Neural cell (in vitro differentiated cells): ENCODE results near the gene DDX49. TPM values are rescaled to one million over a fixed set of nuclear protein-coding genes. Genes with fewer than 3 reads are reported as not detected.

Experiments
- H2AFZ ChIP-seq: fragments of 200-600, 300-800 bp; sonication (generic), shearing (Covaris generic); 2 replicates; pipeline ENCODE4 v1.6.0; 2014; ENCODE audit warnings: low read depth, mild to moderate bottlenecking, antibody characterized with exemption, low read length, moderate library complexity
- H3F3A ChIP-seq: fragments of 200-600 bp; shearing (Covaris generic); 2 replicates; pipeline ENCODE4 v1.6.1; 2016; ENCODE audit warnings: mild to moderate bottlenecking, moderate library complexity, mixed read lengths, antibody characterized with exemption, low read length; ENCODE audit not compliant: insufficient read depth, poor library complexity, severe bottlenecking
- H3K27ac ChIP-seq: fragments of 200-600, 300-800 bp; sonication (generic), shearing (Covaris generic); 2 replicates; pipeline ENCODE4 v1.5.1; 2014; ENCODE audit warnings: mild to moderate bottlenecking, low read length, moderate library complexity
- H3K27me3 ChIP-seq: fragments of 300-800, 200-600 bp; sonication (generic), shearing (Covaris generic); 2 replicates; pipeline ENCODE4 v1.6.0; 2014; ENCODE audit warnings: mild to moderate bottlenecking, low read depth, low read length, moderate library complexity; ENCODE audit not compliant: insufficient read depth
- H3K36me3 ChIP-seq: fragments of 300-800, 200-600 bp; sonication (generic), shearing (Covaris generic); 2 replicates; pipeline ENCODE4 v1.5.1; 2014; ENCODE audit warnings: mild to moderate bottlenecking, antibody characterized with exemption, low read length, moderate library complexity; ENCODE audit not compliant: insufficient read depth
- H3K4me2 ChIP-seq: fragments of 300-800, 200-600 bp; sonication (generic), shearing (Covaris generic); 2 replicates; pipeline ENCODE4 v1.6.0; 2014; ENCODE audit warnings: mild to moderate bottlenecking, low read length
- H3K4me3 ChIP-seq: fragments of 300-800, 200-600 bp; sonication (generic), shearing (Covaris generic); 2 replicates; pipeline ENCODE4 v1.5.1; 2014; ENCODE audit warnings: mild to moderate bottlenecking, low read length, moderate library complexity
- H3K79me2 ChIP-seq: fragments of 200-600 bp; shearing (Covaris generic); replicated peaks from 2 replicates; pipeline ENCODE4 v1.6.0; 2014; ENCODE audit warnings: mild to moderate bottlenecking, low read length, moderate library complexity; ENCODE audit not compliant: insufficient read depth
- H3K9ac ChIP-seq: fragments of 300-800, 200-600 bp; sonication (generic), shearing (Covaris generic); 2 replicates; pipeline ENCODE4 v1.6.1; 2016; ENCODE audit warnings: mild to moderate bottlenecking, low read length, mixed read lengths
- H3K9me2 ChIP-seq: fragments of 200-600 bp; shearing (Covaris generic); 2 replicates; pipeline ENCODE4 v1.6.1; 2016; ENCODE audit warnings: mild to moderate bottlenecking, low read length, mixed read lengths; ENCODE audit not compliant: insufficient read depth
- H3K9me3 ChIP-seq: fragments of 200-600, 300-800 bp; sonication (generic), shearing (Covaris generic); 2 replicates; pipeline ENCODE4 v1.6.1; 2016; ENCODE audit warnings: mild to moderate bottlenecking, mixed run types, low read length, moderate library complexity, mixed read lengths
- H4K20me1 ChIP-seq: fragments of 200-600 bp; shearing (Covaris generic); 2 replicates; pipeline ENCODE4 v1.6.1; 2016; ENCODE audit warnings: mild to moderate bottlenecking, mixed run types; ENCODE audit not compliant: insufficient read depth
- EP300 ChIP-seq: fragments of 450-650 bp; conservative IDR thresholded peaks from 2 replicates; pipeline ENCODE4 v1.6.1; 2014; ENCODE audit warnings: antibody characterized with exemption, mild to moderate bottlenecking, moderate library complexity; ENCODE audit not compliant: poor library complexity, severe bottlenecking
- EZH2 ChIP-seq: fragments of 200-600, 300-800 bp; shearing (Covaris generic), sonication (generic); IDR thresholded peaks from 2 replicates; pipeline ENCODE4 v1.6.1; 2014; ENCODE audit warnings: antibody characterized with exemption, low read length, borderline replicate concordance, mild to moderate bottlenecking; ENCODE audit not compliant: insufficient read depth, poor library complexity, severe bottlenecking
- MXI1 ChIP-seq: fragments of 450-650 bp; conservative IDR thresholded peaks from 2 replicates; pipeline ENCODE4 v1.6.1; 2014; ENCODE audit warnings: antibody characterized with exemption, mild to moderate bottlenecking; ENCODE audit not compliant: poor library complexity, severe bottlenecking
- RAD21 ChIP-seq: fragments of 450-650 bp; conservative IDR thresholded peaks from 2 replicates; pipeline ENCODE4 v1.6.1; 2014; ENCODE audit warnings: antibody characterized with exemption, mild to moderate bottlenecking, moderate library complexity
- SMC3 ChIP-seq: fragments of 450-650 bp; conservative IDR thresholded peaks from 2 replicates; pipeline ENCODE4 v1.6.1; 2014; ENCODE audit warnings: antibody characterized with exemption, mild to moderate bottlenecking, moderate library complexity; ENCODE audit not compliant: poor library complexity
- TAF1 ChIP-seq: IDR thresholded peaks from 2 replicates; pipeline ENCODE4 v1.6.1; 2012; ENCODE audit warnings: low read depth
- polyA plus RNA-seq: library from polyadenylated mRNA; depleted of rRNA; stranded (reverse); fragments of >200 nt; gene quantifications from 2 replicates; pipeline ENCODE4 v1.2.3, GENCODE V29; 2014
- TF ChIP-seq, protein P1 (sequence below): fragments of 450-650 bp; IDR thresholded peaks from 2 replicates; pipeline ENCODE4 v1.5.1; 2014; ENCODE audit warnings: antibody characterized with exemption, mild to moderate bottlenecking, moderate library complexity; ENCODE audit not compliant: poor library complexity, severe bottlenecking
- TF ChIP-seq, protein P2 (sequence below): IDR thresholded peaks from 2 replicates; pipeline ENCODE4 v1.6.1; 2012; ENCODE audit warnings: borderline replicate concordance

The DDX49 gene
- polyA plus RNA-seq, 1 donor from 2014 or later, result 90.7 TPM

DNA sequence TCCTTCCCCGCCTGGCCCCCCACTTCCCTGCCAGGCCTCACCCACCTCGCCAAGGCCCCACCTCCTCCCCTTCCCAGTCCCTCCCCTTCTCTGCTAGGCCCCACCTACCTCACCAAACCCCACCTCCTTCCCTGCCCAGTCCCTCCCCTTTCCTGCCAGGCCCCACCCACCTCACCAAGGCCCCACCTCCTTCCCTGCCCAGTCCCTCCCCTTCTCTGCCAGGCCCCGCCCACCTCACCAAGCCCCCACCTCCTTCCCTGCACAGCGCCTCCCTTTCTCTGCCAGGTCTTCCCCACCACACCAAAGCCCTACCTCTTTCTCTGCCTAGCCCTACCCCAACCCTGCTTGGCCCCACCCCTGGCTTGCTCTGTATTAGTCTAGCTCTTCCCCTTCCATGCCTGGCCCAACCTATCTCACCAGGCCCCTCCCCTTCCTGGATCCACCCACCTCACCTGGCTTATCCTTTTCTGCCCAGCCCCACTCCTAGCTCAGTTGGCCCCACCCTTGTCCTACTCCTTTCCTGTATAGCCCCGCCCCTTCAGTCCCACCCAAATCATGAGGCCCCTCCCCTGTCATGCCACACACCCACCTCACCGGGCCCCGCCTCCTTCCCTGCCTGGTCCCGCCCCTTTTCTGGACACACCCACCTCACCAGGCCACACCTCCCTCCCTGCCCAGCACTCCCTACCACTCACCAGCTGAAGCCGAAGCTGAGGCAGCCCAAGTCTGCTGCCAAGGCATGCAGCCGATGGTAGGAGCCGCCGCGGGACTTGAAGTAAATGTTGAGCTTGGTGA, 39.7 kb upstream of the DDX49 start:
- Histone ChIP-seq H3K27me3 (no peaks in the 10 kb centered on the region), H3K36me3 (peaks cover 20% of the 10 kb centered on the region), H3K9me2 (no peaks in the 10 kb centered on the region), H3F3A (no peaks in the 10 kb centered on the region), H3K27ac (no peak overlapping the region), H3K79me2 (no peaks in the 10 kb centered on the region), H2AFZ (no peak overlapping the region), H3K4me3 (no peak overlapping the region), H4K20me1 (no peaks in the 10 kb centered on the region), H3K4me2 (no peak overlapping the region), H3K9me3 (no peaks in the 10 kb centered on the region), H3K9ac (no peak overlapping the region)
- TF ChIP-seq MXI1 (no peak), EZH2 (no peak), TAF1 (no peak), SMC3 (no peak)
- TF ChIP-seq, protein P1, sequence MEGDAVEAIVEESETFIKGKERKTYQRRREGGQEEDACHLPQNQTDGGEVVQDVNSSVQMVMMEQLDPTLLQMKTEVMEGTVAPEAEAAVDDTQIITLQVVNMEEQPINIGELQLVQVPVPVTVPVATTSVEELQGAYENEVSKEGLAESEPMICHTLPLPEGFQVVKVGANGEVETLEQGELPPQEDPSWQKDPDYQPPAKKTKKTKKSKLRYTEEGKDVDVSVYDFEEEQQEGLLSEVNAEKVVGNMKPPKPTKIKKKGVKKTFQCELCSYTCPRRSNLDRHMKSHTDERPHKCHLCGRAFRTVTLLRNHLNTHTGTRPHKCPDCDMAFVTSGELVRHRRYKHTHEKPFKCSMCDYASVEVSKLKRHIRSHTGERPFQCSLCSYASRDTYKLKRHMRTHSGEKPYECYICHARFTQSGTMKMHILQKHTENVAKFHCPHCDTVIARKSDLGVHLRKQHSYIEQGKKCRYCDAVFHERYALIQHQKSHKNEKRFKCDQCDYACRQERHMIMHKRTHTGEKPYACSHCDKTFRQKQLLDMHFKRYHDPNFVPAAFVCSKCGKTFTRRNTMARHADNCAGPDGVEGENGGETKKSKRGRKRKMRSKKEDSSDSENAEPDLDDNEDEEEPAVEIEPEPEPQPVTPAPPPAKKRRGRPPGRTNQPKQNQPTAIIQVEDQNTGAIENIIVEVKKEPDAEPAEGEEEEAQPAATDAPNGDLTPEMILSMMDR, result no peak

DNA sequence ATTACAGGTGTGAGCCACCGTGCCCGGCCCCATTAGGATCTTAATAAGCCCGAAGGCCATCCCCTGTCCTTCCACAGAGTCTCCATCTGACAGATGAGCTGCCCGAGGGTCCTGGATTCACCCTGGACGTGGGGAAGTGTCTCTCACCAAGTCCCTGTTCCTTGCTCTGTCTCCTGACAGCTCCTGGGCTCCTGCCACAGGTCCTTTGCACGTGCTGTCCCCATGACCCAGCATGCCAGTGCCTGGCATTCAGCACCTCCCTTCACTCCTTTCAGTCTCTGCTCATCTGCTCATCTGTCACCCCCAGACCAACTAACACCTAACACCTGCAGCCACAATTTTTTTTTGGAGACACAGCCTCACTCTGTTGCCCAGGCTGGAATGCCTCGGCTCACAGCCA, 38.0 kb upstream of the DDX49 start:
- Histone ChIP-seq H3K27me3 (no peaks in the 10 kb centered on the region), H3K9me3 (no peaks in the 10 kb centered on the region), H3K36me3 (peaks cover 20% of the 10 kb centered on the region), H3K9me2 (no peaks in the 10 kb centered on the region), H3K27ac (no peak overlapping the region), H4K20me1 (no peaks in the 10 kb centered on the region), H3K79me2 (no peaks in the 10 kb centered on the region), H3K4me3 (no peak overlapping the region), H2AFZ (no peak overlapping the region), H3K4me2 (no peak overlapping the region), H3K9ac (no peak overlapping the region), H3F3A (no peaks in the 10 kb centered on the region)
- TF ChIP-seq, protein P2, sequence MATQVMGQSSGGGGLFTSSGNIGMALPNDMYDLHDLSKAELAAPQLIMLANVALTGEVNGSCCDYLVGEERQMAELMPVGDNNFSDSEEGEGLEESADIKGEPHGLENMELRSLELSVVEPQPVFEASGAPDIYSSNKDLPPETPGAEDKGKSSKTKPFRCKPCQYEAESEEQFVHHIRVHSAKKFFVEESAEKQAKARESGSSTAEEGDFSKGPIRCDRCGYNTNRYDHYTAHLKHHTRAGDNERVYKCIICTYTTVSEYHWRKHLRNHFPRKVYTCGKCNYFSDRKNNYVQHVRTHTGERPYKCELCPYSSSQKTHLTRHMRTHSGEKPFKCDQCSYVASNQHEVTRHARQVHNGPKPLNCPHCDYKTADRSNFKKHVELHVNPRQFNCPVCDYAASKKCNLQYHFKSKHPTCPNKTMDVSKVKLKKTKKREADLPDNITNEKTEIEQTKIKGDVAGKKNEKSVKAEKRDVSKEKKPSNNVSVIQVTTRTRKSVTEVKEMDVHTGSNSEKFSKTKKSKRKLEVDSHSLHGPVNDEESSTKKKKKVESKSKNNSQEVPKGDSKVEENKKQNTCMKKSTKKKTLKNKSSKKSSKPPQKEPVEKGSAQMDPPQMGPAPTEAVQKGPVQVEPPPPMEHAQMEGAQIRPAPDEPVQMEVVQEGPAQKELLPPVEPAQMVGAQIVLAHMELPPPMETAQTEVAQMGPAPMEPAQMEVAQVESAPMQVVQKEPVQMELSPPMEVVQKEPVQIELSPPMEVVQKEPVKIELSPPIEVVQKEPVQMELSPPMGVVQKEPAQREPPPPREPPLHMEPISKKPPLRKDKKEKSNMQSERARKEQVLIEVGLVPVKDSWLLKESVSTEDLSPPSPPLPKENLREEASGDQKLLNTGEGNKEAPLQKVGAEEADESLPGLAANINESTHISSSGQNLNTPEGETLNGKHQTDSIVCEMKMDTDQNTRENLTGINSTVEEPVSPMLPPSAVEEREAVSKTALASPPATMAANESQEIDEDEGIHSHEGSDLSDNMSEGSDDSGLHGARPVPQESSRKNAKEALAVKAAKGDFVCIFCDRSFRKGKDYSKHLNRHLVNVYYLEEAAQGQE, result no peak
- TF ChIP-seq EZH2, result no peak
- no peak for TF ChIP-seq RAD21
- no peak for TF ChIP-seq TAF1
- no peak for TF ChIP-seq EP300
- TF ChIP-seq, protein P1, result no peak
- TF ChIP-seq MXI1, result no peak
